Naive thymus-derived CD4-positive, alpha-beta T cell (primary cell): ENCODE data around the gene ATG16L2. TPM values are rescaled to one million over a fixed set of nuclear protein-coding genes. Genes with fewer than 3 reads are reported as not detected.

ENCODE experiments used
- ATAC-seq: fragments of 150-1000 bp; cut with Tn5 transposase; 2 replicates; pipeline ENCODE4 v1.10.0; 2021; ENCODE audit warnings: mild to moderate bottlenecking, moderate library complexity
- CTCF ChIA-PET: fragments of 350-600 bp; sonication (Branson Sonifier 250); formaldehyde crosslinking; loops from one replicate; lab custom pipeline; 2021; ENCODE audit warnings: antibody characterized with exemption; lab: Charles Lee
- POLR2A ChIA-PET: fragments of 350-600 bp; sonication (Branson Sonifier 250); formaldehyde crosslinking; loops from one replicate; lab custom pipeline; 2021; ENCODE audit warnings: antibody characterized with exemption, inconsistent platforms; lab: Charles Lee
- DNase-seq, 9 donors: peaks; one replicate each; pipeline versions ENCODE4 v3.0.0 to v3.0.0-alpha.2; 2020 to 2022; ENCODE audit warnings: mixed read lengths in 1 of 9
- H3K27ac ChIP-seq: one replicate; pipeline ENCODE4 v1.7.0; 2013; ENCODE audit warnings: mild to moderate bottlenecking, low read depth, low read length, moderate library complexity
- H3K27me3 ChIP-seq, 2 donors: one replicate each; pipeline ENCODE4 v1.7.0; 2013; ENCODE audit warnings: low read length in 2 of 2, mild to moderate bottlenecking in 2 of 2, moderate library complexity in 2 of 2; ENCODE audit not compliant: control insufficient read depth in 2 of 2, insufficient read depth in 2 of 2
- H3K36me3 ChIP-seq, 3 experiments: 1 replicate in 2 of 3; 2 replicates in 1 of 3; pipeline ENCODE4 v1.7.0; 2013; ENCODE audit warnings: low read length in 3 of 3, mild to moderate bottlenecking in 3 of 3, moderate library complexity in 1 of 3; ENCODE audit not compliant: insufficient read depth in 3 of 3, control insufficient read depth in 2 of 3
- H3K4me1 ChIP-seq, 2 donors: one replicate each; pipeline ENCODE4 v1.7.0; 2013; ENCODE audit warnings: low read length in 2 of 2, mild to moderate bottlenecking in 2 of 2, moderate library complexity in 1 of 2; ENCODE audit not compliant: control insufficient read depth in 2 of 2, insufficient read depth in 2 of 2
- H3K4me3 ChIP-seq: 2 replicates; pipeline ENCODE4 v1.7.0; 2013; ENCODE audit warnings: mild to moderate bottlenecking, low read length
- H3K9me3 ChIP-seq, 3 experiments: 1 replicate in 2 of 3; 2 replicates in 1 of 3; pipeline ENCODE4 v1.7.0; 2013; ENCODE audit warnings: low read length in 3 of 3; ENCODE audit not compliant: control insufficient read depth in 2 of 3
- H3K27ac Mint-ChIP-seq, 9 donors: one replicate each; pipeline ENCODE4 v1.8.0; 2020 to 2022; ENCODE audit warnings: mixed read lengths in 9 of 9, mild to moderate bottlenecking in 8 of 9, moderate library complexity in 5 of 9, inconsistent platforms in 2 of 9
- H3K27me3 Mint-ChIP-seq, 5 donors: one replicate each; pipeline ENCODE4 v1.8.0; 2021 to 2022; ENCODE audit warnings: mixed read lengths in 5 of 5, mild to moderate bottlenecking in 1 of 5
- H3K36me3 Mint-ChIP-seq, 5 donors: one replicate each; pipeline ENCODE4 v1.8.0; 2020 to 2022; ENCODE audit warnings: mixed read lengths in 5 of 5, mild to moderate bottlenecking in 3 of 5, inconsistent platforms in 1 of 5
- H3K4me1 Mint-ChIP-seq, 7 donors: one replicate each; pipeline ENCODE4 v1.8.0; 2020 to 2022; ENCODE audit warnings: mixed read lengths in 7 of 7, mild to moderate bottlenecking in 3 of 7, inconsistent platforms in 1 of 7
- H3K4me3 Mint-ChIP-seq, 10 donors: one replicate each; pipeline ENCODE4 v1.8.0; 2020 to 2022; ENCODE audit warnings: mild to moderate bottlenecking in 10 of 10, mixed read lengths in 10 of 10, moderate library complexity in 6 of 10, inconsistent platforms in 2 of 10
- H3K9me3 Mint-ChIP-seq, 11 donors: one replicate each; pipeline ENCODE4 v1.8.0; 2020 to 2022; ENCODE audit warnings: mixed read lengths in 11 of 11, mild to moderate bottlenecking in 4 of 11, inconsistent platforms in 1 of 11, moderate library complexity in 1 of 11
- intact Hi-C, 2 donors: fragments of 100-400 bp; cut with micrococcal nuclease; formaldehyde crosslinking; loops; one replicate each; pipeline ENCODE4 v1.15.1; 2023
- polyA plus RNA-seq, 2 donors: library from polyadenylated mRNA; unstranded; fragments of 300-500 nt; fragmentation: Illumina TruSeq; gene quantifications; one replicate each; pipeline ENCODE4 v1.2.3, GENCODE V29; 2021
- total RNA-seq, 6 experiments: library from RNA in 5 of 6; stranded (reverse) in 5 of 6; gene quantifications; 1 replicate in 5 of 6; 2 replicates in 1 of 6; pipeline ENCODE4 v1.2.3 and lab custom pipeline; 2021 to 2026

The ATG16L2 gene
- total and polyA plus RNA-seq, 7 experiments from 2014 or later: 12.8 to 199 (median 134) TPM

DNA sequence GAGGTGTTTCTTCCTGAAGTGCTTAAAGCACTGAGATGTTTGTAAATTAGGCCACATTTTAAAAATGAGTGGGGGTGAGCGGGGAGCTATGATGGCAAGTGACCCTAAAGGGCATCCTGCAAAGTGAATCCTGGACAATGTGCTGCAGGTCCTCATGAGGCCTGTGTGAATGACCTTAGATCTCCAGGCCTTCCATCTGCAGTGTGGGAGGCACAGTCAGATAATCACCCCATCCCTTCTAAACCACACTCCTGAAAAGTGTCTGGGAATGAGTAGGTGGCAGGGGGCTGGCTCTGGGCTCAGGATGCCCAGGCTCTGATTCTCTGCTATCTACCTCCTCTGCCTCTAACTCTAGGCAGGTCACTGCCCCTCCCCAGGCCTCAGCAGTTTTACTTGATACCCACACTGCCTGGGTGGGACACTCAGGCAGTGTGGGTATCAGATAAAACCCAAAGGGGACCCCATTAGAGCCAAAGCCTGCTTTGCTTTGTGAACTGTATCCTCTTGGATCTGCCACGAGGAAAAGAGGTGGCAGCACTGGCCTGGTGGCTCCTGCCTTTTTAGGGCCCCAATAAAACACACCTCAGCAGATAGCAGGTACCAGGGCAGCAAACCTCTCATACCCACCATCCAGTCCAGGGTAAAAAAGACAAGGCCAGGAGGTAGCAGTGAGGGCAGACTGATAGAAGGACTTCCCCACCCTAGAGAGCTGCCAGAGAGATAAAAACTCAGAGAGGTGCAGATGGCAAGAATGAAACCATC lies 30.9 kb upstream of the ATG16L2 start:
- H3K36me3 ChIP-seq: no peaks in the 10 kb centered on the region
- no peaks in the 10 kb centered on the region for H3K9me3 ChIP-seq
- peaks cover 0 to 6% (median 0%) of the 10 kb centered on the region in 5 donors for H3K27me3 Mint-ChIP-seq
- H3K9me3 Mint-ChIP-seq: no peaks in the 10 kb centered on the region
- peaks cover 7 to 14% of the 10 kb centered on the region in 2 donors for H3K4me1 ChIP-seq
- POLR2A ChIA-PET: interaction anchor here (2.3 to 2.7 kb wide), 2 partner anchors 10 to 60 kb away, joined by 15 to 16 read pairs; no protein-coding TSS in a partner anchor
- peaks cover 0 to 4% (median 0%) of the 10 kb centered on the region in 5 donors for H3K36me3 Mint-ChIP-seq
- H3K4me3 Mint-ChIP-seq: peak overlapping the region in 9 of 10 donors; percentile 8 to 89 (median 82)
- no peak overlapping the region for H3K4me3 ChIP-seq
- H3K27ac ChIP-seq: no peak overlapping the region
- ATAC-seq: no peak
- no peak for DNase-seq
- H3K4me1 Mint-ChIP-seq: peaks cover 23 to 36% (median 27%) of the 10 kb centered on the region in 7 donors
- intact Hi-C loops: no loop called here
- no peaks in the 10 kb centered on the region for H3K27me3 ChIP-seq
- peak overlapping the region in 6 of 9 donors; percentile 14 to 84 (median 32) for H3K27ac Mint-ChIP-seq
- CTCF ChIA-PET: interaction anchor here (0.9 to 1.8 kb wide), 4 partner anchors 9 to 552 kb away, joined by 3 to 10 read pairs (median 6); partner anchors contain the start of gene STARD10

DNA sequence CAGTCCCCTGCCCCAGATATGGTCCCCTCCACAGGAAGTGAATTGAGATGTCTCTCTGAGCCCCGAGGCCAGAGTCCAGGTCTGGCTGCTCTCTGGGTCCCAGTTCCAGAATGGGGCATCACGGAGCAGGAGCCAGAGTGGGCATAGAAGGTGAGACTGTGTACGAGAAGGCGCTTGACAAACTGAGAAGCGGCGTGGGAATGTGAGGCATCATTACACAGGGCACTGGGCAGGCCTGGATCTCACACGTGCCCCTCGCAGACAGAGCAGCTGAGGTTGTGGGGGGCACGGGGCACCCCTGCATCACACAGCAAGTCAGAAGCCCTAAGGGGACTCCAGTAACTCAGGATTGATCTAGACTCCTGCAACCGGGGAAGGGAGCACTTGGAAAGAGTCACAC lies 29.5 kb upstream of the ATG16L2 start:
- no peak overlapping the region for H3K27ac ChIP-seq
- Mint-ChIP-seq H3K36me3 (peaks cover 0 to 2% (median 0%) of the 10 kb centered on the region in 5 donors), H3K27ac (peak overlapping the region in 1 of 9 donors; percentile 62), H3K27me3 (peaks cover 0 to 2% (median 0%) of the 10 kb centered on the region in 5 donors), H3K9me3 (no peaks in the 10 kb centered on the region), H3K4me1 (peaks cover 17 to 28% (median 22%) of the 10 kb centered on the region in 7 donors), H3K4me3 (no peak overlapping the region)
- ChIA-PET POLR2A (no interaction called here), CTCF (no interaction called here)
- DNase-seq (no peak), ATAC-seq (no peak)
- intact Hi-C loops: no loop called here
- H3K9me3 ChIP-seq: no peaks in the 10 kb centered on the region
- peaks cover 7 to 14% of the 10 kb centered on the region in 2 donors for H3K4me1 ChIP-seq
- no peaks in the 10 kb centered on the region for H3K36me3 ChIP-seq
- H3K4me3 ChIP-seq: no peak overlapping the region
- H3K27me3 ChIP-seq: no peaks in the 10 kb centered on the region

DNA sequence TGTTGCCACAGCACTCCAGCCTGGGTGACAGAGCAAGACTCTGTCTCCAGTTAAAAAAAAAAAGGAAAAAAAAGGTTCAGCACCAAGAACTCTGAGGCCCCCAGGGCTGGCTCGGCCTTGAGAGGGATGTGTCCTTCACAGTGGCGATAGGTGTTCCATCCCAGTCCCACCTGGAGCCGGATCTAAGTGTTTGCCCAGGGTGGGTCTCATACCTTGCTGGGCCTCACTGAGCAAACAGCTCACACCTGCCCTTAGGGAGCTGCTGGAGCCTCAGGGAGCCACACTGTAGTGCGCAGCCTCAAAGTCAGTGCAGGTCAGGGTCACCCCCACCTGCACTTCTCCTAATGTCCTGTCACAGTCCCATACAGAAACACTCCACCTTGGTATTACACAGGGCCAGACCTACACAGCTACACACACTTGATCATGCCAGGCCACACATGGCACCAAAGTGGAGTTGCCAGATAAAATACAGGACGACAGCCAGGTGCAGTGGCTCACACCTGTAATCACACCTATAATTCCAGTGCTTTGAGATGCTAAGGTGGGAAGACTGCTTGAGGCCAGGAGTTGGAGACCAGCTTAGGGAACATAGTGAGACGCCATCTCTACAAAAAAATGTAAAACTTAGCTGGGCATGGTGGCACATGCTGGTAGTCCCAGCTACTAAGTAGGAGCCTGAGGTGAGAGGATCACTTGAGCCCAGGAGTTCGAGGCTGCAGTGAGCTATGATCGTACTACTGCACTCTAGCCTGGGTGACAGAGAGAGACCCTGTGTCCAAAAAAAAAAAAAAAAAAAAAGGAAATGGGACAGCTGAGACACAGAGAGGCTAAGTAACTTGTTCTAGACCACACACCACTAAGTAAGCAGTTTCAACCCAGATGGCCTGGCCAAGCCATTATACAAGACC lies 27.7 kb upstream of the ATG16L2 start:
- Mint-ChIP-seq H3K4me1 (peaks cover 13 to 30% (median 19%) of the 10 kb centered on the region in 7 donors), H3K27me3 (no peaks in the 10 kb centered on the region), H3K4me3 (no peak overlapping the region), H3K36me3 (no peaks in the 10 kb centered on the region), H3K27ac (peak overlapping the region in 1 of 9 donors; percentile 55), H3K9me3 (no peaks in the 10 kb centered on the region)
- H3K4me1 ChIP-seq: peaks cover 4 to 7% of the 10 kb centered on the region in 2 donors
- no peaks in the 10 kb centered on the region for H3K27me3 ChIP-seq
- ChIA-PET POLR2A (interaction anchor here (0.6 to 1.1 kb wide), 3 partner anchors 27 to 52 kb away, joined by 3 to 4 read pairs (median 3); no protein-coding TSS in a partner anchor), CTCF (interaction anchor here (0.6 to 1.7 kb wide), 4 partner anchors 14 to 354 kb away, joined by 3 to 7 read pairs (median 4); no protein-coding TSS in a partner anchor)
- intact Hi-C loops: no loop called here
- no peaks in the 10 kb centered on the region for H3K9me3 ChIP-seq
- no peak overlapping the region for H3K4me3 ChIP-seq
- H3K36me3 ChIP-seq: no peaks in the 10 kb centered on the region
- DNase-seq (no peak), ATAC-seq (no peak)
- H3K27ac ChIP-seq: no peak overlapping the region

DNA sequence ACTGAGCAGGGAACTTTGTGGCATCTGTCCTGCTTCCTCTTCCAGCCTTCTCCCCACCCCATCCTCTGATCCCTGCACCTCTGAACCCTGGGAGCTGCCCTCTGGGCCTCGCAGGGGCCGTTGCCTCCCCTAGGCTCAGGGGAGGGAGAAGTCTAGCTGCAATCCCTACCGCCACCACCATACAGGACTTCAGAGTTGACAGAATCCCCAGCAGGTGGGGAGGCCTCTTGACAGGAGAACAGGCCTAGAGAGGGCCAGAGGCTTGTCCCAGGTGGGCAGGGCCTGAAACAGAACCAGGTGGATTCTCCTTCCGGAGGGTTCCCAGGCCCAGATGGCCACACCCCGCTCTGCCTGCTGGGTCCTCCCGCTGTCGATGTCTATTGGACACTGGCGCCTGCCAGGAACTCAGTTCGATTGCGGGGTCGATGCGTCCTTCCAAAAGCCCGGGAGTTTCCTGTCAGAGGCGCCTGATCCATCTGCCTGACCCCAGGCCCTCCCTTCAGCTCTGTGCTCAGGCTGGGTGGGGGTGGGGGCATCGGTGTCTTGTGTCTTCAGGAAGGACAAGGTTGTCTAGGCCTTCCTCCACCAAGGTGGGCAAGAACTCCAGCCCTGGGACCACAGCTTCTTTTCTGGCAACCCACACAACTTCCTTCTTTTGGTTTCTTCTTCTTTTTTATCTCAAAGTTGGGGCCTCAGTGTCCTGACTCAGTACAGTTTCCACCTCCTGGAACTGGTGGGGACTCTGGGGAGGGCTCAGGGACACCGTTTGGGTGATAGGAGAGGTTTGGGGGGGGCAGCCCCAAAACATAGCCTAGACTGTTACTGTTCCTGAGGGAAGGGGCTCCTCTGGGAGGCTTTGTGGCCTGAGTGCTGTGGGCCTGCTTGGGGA lies 26.8 kb upstream of the ATG16L2 start:
- intact Hi-C loops: no loop called here
- no peak for DNase-seq
- no peaks in the 10 kb centered on the region for H3K36me3 Mint-ChIP-seq
- peaks cover 9 to 26% (median 16%) of the 10 kb centered on the region in 7 donors for H3K4me1 Mint-ChIP-seq
- no peak overlapping the region for H3K4me3 Mint-ChIP-seq
- ChIA-PET POLR2A (interaction anchor here (0.8 to 1.1 kb wide), 3 partner anchors 26 to 53 kb away, joined by 3 read pairs; no protein-coding TSS in a partner anchor), CTCF (interaction anchor here (0.6 to 1.2 kb wide), 2 partner anchors 15 to 56 kb away, joined by 3 to 4 read pairs; no protein-coding TSS in a partner anchor)
- H3K4me1 ChIP-seq: peaks cover 0 to 3% of the 10 kb centered on the region in 2 donors
- H3K27me3 Mint-ChIP-seq: no peaks in the 10 kb centered on the region
- H3K27ac Mint-ChIP-seq: peak overlapping the region in 2 of 9 donors; percentile 33 to 46
- no peak overlapping the region for H3K4me3 ChIP-seq
- H3K36me3 ChIP-seq: no peaks in the 10 kb centered on the region
- no peak overlapping the region for H3K27ac ChIP-seq
- H3K27me3 ChIP-seq: no peaks in the 10 kb centered on the region
- no peaks in the 10 kb centered on the region for H3K9me3 Mint-ChIP-seq
- peak; percentile 62 for ATAC-seq
- no peaks in the 10 kb centered on the region for H3K9me3 ChIP-seq

DNA sequence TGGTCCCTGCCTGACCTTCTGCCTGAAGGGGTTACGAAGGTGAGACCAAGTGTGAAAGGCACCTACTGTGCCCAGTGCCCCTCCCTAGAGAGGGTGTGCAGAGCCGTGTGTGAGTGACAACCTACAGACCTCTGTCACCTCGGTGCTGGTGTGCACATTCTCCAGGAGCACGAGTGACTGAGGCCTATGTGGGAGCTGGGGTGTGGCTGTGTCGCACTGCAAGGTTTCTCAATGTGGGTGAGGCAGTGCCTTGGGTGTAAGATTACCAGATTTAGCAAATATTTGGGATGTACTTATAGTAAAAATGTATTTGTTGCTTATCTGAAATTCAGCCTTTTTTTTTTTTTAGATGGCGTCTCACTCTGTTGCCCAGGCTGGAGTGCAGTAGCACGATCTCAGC lies 26.0 kb upstream of the ATG16L2 start:
- Histone ChIP-seq H3K4me3 (no peak overlapping the region), H3K27me3 (no peaks in the 10 kb centered on the region), H3K27ac (no peak overlapping the region), H3K36me3 (no peaks in the 10 kb centered on the region), H3K4me1 (peaks cover 7 to 9% of the 10 kb centered on the region in 2 donors), H3K9me3 (no peaks in the 10 kb centered on the region)
- intact Hi-C loops: no loop called here
- peak overlapping the region in 1 of 9 donors; percentile 65 for H3K27ac Mint-ChIP-seq
- H3K36me3 Mint-ChIP-seq: no peaks in the 10 kb centered on the region
- no peaks in the 10 kb centered on the region for H3K27me3 Mint-ChIP-seq
- ChIA-PET CTCF (interaction anchor here (0.7 kb wide), 2 partner anchors 10 to 1139 kb away, joined by 4 to 6 read pairs; no protein-coding TSS in a partner anchor), POLR2A (interaction anchor here (0.8 kb wide), 1 partner anchor 35 kb away, joined by 3 read pairs; no protein-coding TSS in a partner anchor)
- DNase-seq (no peak), ATAC-seq (peak; percentile 39)
- peaks cover 0 to 1% (median 0%) of the 10 kb centered on the region in 11 donors for H3K9me3 Mint-ChIP-seq
- no peak overlapping the region for H3K4me3 Mint-ChIP-seq
- H3K4me1 Mint-ChIP-seq: peaks cover 10 to 27% (median 18%) of the 10 kb centered on the region in 7 donors
